ENCODE measurements around the gene MALRD1. TPM values are rescaled to one million over a fixed set of nuclear protein-coding genes. Genes with fewer than 3 reads are reported as not detected.

Gene MALRD1
- total RNA-seq, 4 donors from 2014 or later, result 1.1 to 6.2 TPM; not detected in 2

- TF ChIP-seq POLR2A (IDR thresholded peaks at IDR 0.05), result no peak
- TF ChIP-seq, protein P1, sequence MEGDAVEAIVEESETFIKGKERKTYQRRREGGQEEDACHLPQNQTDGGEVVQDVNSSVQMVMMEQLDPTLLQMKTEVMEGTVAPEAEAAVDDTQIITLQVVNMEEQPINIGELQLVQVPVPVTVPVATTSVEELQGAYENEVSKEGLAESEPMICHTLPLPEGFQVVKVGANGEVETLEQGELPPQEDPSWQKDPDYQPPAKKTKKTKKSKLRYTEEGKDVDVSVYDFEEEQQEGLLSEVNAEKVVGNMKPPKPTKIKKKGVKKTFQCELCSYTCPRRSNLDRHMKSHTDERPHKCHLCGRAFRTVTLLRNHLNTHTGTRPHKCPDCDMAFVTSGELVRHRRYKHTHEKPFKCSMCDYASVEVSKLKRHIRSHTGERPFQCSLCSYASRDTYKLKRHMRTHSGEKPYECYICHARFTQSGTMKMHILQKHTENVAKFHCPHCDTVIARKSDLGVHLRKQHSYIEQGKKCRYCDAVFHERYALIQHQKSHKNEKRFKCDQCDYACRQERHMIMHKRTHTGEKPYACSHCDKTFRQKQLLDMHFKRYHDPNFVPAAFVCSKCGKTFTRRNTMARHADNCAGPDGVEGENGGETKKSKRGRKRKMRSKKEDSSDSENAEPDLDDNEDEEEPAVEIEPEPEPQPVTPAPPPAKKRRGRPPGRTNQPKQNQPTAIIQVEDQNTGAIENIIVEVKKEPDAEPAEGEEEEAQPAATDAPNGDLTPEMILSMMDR (IDR thresholded peaks at IDR 0.05), result no peak
- H3K36me3 ChIP-seq, result no peaks in the 10 kb centered on the region
- intact Hi-C loops (cut with DNase I; ENCODE audit: low total_unique reads), result no loop called here
- no peak overlapping the region for H3K4me3 ChIP-seq
- no peak overlapping the region for H3K27ac ChIP-seq
- no peaks in the 10 kb centered on the region for H3K9me3 ChIP-seq
- H3K4me1 ChIP-seq, result no peaks in the 10 kb centered on the region
- no peak for DNase-seq
- H3K27me3 ChIP-seq, result no peaks in the 10 kb centered on the region
Measured at GRCh38 chr10:19688344-19688743, 639.7 kb downstream of the MALRD1 start.

GRCh38 chr10:19689231-19689630, 640.6 kb downstream of the MALRD1 start:
- Histone ChIP-seq H3K36me3 (no peaks in the 10 kb centered on the region), H3K4me3 (no peak overlapping the region), H3K4me1 (no peaks in the 10 kb centered on the region), H3K9me3 (no peaks in the 10 kb centered on the region), H3K27me3 (no peaks in the 10 kb centered on the region), H3K27ac (no peak overlapping the region)
- intact Hi-C loops (cut with DNase I; ENCODE audit: low total_unique reads), result no loop called here
- no peak for DNase-seq
- TF ChIP-seq, protein P1 (IDR thresholded peaks at IDR 0.05), result no peak
- no peak for TF ChIP-seq POLR2A (IDR thresholded peaks at IDR 0.05)

DNA sequence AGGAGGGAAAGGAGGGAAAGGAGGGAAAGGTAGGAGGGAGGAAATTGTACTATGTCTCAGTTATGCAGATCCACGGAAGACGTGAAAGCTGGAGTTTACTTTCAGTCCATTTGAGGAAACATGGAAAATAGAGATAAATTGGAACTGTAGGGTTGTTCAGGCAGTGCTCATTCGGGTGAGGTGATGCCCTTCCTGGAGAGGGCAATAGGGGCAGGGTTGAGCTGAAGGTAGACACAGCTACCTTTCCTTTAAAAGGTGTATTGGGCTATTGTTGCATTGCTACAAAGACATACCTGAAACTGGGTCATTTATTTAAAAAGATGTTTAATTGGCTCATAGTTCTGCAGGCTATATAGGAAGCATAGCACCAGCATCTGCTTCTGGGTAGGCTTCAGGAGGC, 650.7 kb downstream of the MALRD1 start:
- Histone ChIP-seq H3K4me3 (no peak overlapping the region), H3K27ac (no peak overlapping the region), H3K36me3 (no peaks in the 10 kb centered on the region), H3K4me1 (no peaks in the 10 kb centered on the region), H3K9me3 (no peaks in the 10 kb centered on the region), H3K27me3 (no peaks in the 10 kb centered on the region)
- no peak for DNase-seq
- TF ChIP-seq, protein P1 (IDR thresholded peaks at IDR 0.05), result no peak
- TF ChIP-seq POLR2A (IDR thresholded peaks at IDR 0.05), result no peak
- intact Hi-C loops (cut with DNase I; ENCODE audit: low total_unique reads), result no loop called here

DNA sequence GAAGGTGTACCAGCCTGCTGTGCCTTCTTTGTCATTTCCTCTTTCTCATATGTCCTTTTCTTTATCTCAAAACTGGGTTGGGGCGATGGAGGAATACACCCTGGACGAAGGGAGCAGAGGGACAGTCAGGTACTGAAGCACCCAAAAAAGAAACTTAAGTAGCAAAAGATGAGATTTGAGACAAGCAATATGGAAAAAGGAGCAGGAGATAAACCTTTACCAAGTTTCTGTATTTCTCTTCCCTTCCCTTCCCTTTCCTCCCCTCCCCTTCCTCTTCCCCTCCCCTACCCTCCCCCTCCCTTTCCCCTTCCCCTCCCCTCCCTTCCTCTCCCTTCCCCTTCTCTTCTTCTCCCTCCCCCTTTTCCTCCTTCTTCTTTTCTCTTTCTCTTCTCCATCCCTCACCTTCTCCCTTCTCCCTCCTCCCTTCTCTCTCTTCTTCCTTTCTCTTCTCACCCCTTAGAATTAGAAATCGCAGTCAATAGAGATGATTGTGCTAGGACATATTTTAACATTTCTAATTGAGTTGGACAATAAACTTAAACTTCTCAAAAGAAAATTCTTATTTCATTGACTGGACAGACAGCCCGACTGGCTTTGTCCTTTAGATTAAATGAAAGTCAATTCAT, 652.9 kb downstream of the MALRD1 start:
- no peak for TF ChIP-seq POLR2A (IDR thresholded peaks at IDR 0.05)
- TF ChIP-seq, protein P1 (IDR thresholded peaks at IDR 0.05), result no peak
- Histone ChIP-seq H3K27me3 (no peaks in the 10 kb centered on the region), H3K4me3 (no peak overlapping the region), H3K36me3 (no peaks in the 10 kb centered on the region), H3K4me1 (no peaks in the 10 kb centered on the region), H3K27ac (no peak overlapping the region), H3K9me3 (no peaks in the 10 kb centered on the region)
- intact Hi-C loops (cut with DNase I; ENCODE audit: low total_unique reads), result no loop called here
- DNase-seq, result no peak

DNA sequence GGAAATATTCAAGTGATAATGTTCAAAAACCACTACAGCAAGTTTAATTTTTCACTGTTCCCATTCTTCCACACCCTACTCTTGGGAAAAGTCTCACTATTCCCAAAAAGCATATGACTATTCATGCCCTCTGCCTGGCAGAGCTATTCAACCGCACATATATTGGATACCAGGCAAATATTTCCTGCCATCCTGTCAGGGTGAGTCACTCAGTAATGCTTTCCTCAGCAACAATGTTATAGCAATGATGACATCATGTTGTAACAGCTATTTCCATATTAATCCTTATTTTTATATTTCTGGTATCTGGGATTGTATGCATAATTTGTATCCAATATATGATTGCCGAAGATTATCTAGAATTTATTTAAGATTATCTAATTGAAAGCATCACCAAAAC, 653.6 kb downstream of the MALRD1 start:
- intact Hi-C loops (cut with DNase I; ENCODE audit: low total_unique reads), result no loop called here
- H3K27ac ChIP-seq, result no peak overlapping the region
- H3K4me1 ChIP-seq, result no peaks in the 10 kb centered on the region
- H3K27me3 ChIP-seq, result no peaks in the 10 kb centered on the region
- no peaks in the 10 kb centered on the region for H3K36me3 ChIP-seq
- no peak for TF ChIP-seq POLR2A (IDR thresholded peaks at IDR 0.05)
- TF ChIP-seq, protein P1 (IDR thresholded peaks at IDR 0.05), result no peak
- no peak overlapping the region for H3K4me3 ChIP-seq
- DNase-seq, result no peak
- H3K9me3 ChIP-seq, result no peaks in the 10 kb centered on the region

Data from uterus (tissue), 4 donors.